Activated naive CD4-positive, alpha-beta T cell (primary cell): Measurements from ENCODE around the gene SELL.
"Not testable (repeated sequence)": the region's sequence is repeated elsewhere in the genome, so short reads cannot be mapped to it uniquely, and the experiment has no call there.

Source experiments
- DNase-seq, 4 experiments: peaks; one replicate each; lab custom pipeline; 2025; lab: John Stamatoyannopoulos, UW

Gene SELL

GRCh38 chr1:169704797-169705196 is 6.6 kb downstream of the SELL start:
- DNase-seq, result no peak

DNA sequence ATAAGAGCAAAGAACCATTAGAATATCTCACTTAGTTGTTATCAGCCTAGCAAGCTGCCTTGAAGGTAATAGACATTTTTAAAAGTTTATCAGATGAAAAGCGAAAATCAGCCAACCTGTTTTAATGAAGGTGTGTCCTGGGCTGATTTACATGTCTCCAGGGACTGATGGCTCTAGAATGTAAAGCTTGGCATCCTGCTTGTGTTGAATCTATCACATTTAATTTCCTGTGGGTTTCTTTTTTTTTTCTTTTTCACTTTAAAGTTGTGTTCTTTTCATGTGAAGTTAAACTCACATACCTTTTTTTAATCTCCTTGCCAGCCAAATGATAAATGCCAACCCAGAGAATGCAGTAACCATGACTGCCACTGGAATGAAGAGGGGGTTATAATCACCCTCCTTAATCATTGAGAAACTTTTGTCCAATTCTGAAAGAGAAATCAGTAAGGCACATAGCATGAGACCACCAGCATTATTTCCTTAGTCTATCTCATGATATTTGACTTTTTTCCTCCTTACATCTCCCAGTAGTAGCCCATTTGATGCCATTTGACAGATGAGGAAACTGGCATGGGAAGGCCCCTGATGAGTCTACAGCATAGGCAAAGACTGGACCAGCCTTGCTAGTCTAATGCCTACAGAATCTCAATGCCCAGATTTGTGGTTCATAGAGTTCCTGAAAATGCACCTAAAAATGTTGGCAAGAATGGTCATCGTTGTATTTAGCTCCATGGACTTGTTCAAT is 10.0 kb downstream of the SELL start:
- DNase-seq, result no peak

- DNase-seq, result no peak
Observed at GRCh38 chr1:169699707-169700106, 11.7 kb downstream of the SELL start.

DNA sequence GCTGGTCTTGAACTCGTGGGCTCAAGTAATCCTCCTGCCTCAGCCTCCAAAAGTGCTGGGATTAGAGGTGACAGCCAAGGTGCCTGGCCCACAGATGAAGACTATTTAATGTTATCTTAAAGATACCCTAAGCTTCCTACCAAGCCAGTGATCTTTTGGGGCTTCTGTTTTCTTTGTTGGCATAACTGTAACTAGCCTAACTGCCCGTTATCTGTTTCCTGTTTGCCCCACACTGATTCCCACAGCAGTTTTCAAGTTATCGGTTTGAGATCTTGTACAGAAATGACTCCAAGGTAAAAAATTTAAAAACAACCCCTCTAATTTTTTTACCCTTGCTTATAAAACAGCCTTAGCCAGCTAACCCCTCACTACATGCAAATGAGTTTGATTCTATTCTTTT is 12.4 kb downstream of the SELL start:
- DNase-seq, result no peak

GRCh38 chr1:169697755-169698154 is 13.7 kb downstream of the SELL start:
- DNase-seq, result no peak

- DNase-seq, result no peak
Observed at GRCh38 chr1:169696273-169697100, 14.9 kb downstream of the SELL start.

GRCh38 chr1:169694304-169695075 is 16.9 kb downstream of the SELL start:
- no peak for DNase-seq

GRCh38 chr1:169692756-169693460 is 18.5 kb downstream of the SELL start:
- no peak for DNase-seq

GRCh38 chr1:169690489-169690888 is 20.9 kb downstream of the SELL start:
- no peak for DNase-seq

GRCh38 chr1:169689395-169689794 is 22.0 kb downstream of the SELL start:
- no peak for DNase-seq

DNA sequence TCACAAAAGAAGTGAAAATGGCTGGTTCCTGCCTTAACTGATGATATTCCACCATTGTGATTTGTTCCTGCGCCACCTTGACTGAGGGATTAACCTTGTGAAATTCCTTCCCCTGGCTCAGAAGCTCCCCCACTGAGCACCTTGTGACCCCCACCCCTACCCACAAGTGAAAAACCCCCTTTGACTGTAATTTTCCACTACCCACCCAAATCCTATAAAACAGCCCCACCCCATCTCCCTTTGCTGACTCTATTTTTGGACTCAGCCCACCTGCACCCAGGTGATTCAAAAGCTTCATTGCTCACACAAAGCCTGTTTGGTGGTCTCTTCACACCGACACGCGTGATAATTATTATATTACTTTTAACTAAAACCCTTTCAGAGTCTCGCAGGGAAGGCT is 23.0 kb downstream of the SELL start:
- not testable (repeated sequence) for DNase-seq

GRCh38 chr1:169683661-169684060 is 27.8 kb downstream of the SELL start:
- DNase-seq, result no peak

DNA sequence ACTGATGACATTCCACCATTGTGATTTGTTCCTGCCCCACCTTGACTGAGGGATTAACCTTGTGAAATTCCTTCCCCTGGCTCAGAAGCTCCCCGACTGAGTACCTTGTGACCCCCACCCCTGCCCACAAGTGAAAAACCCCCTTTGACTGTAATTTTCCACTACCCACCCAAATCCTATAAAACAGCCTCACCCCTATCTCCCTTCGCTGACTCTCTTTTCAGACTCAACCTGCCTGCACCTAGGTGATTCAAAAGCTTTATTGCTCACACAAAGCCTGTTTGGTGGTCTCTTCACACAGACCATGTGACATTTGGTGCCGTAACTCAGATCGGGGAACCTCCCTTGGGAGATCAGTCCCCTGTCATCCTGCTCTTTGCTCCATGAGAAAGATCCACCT is 28.3 kb downstream of the SELL start:
- DNase-seq, result not testable (repeated sequence)

- DNase-seq, result no peak
Observed at GRCh38 chr1:169682071-169682470, 29.3 kb downstream of the SELL start.

DNA sequence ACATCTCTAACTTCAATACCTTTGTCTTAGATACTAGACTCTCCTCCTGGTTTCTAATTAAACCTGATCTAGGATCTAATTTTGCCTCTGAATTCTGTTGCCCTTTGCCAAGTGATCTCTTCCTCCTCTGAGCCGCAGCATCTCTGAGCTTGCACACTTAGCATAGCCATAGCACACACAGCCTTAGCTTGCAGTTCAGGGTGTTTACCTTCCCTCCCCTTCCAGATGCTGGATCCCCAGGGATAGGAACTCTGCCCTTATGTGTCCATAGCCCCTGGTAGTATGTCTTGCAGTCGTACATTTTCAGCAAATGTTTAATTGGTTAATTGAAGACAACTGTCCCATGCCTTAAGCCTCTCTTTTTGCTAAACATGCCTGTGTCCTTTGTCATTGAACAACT is 30.3 kb downstream of the SELL start:
- no peak for DNase-seq

DNA sequence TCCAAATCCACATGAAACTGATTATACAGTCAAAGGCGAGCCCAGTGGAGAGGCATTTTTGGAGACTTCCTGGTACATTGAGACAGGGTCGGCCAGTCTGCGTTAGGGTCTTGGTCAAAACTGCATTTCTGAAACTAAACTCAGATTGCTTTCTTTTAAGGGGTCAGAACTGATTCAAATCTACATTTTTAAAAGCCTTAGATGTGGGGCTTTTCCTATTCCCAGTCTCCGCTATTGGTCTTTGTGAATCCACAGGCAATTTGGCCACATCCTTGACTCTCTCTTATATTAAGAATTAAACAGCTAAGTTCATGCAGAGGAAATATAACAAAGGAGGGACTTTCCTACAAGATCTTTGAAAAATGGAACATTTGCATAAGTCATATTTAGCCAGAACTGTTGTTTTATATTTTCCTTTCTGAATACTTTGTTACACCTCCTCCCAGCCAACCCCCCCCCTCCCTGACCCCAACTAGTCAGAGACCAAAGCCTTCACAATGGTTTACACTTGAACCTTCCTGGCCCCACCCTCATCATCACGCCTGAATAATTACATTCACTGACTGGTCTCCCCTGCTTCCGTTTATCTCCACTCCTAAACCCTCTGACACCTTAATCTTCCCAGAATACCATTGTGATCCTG is 30.9 kb downstream of the SELL start:
- no peak for DNase-seq

DNA sequence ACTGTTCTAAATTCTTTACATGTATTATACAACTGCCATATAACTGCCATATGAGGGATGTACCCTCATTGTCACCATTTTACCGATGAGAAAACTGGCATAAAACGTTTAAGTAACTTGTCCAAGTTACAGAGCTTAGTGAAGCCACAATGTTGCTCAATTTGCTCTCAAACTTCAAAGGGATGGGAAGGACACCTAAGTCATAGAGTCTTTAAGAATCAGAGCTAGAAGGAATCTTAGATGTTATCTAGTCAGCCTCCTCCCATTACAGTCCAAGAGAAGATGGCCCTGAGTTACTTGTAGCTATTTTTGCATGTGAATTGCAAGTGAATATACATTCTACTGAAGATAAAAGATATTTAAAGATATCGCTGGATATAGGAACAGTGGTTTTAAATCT is 31.7 kb downstream of the SELL start:
- no peak for DNase-seq

- no peak for DNase-seq
Observed at GRCh38 chr1:169676001-169676400, 35.4 kb downstream of the SELL start.

- DNase-seq, result no peak
Observed at GRCh38 chr1:169670836-169671235, 40.6 kb downstream of the SELL start.

DNA sequence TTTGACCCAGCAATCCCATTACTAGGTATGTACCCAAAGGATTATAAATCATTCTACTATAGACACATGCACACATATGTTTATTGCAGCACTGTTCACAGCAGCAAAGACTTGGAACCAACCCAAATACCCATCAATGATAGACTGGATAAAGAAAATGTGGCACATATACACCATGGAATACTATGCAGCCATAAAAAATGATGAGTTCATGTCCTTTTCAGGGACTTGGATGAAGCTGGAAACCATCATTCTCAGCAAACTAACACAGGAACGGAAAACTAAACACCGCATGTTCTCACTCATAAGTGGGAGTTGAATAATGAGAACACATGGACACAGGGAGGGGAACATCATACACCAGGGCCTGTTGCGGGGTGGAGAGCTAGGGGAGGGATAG is 41.2 kb downstream of the SELL start:
- not testable (repeated sequence) for DNase-seq
